ENCODE results near the gene ENPP6. TPM values are rescaled to one million over a fixed set of nuclear protein-coding genes. Genes with fewer than 3 reads are reported as not detected.

Gene ENPP6
- total RNA-seq, 1 experiment from 2014 or later = not detected

- Histone ChIP-seq H3K9me2 (replicated peaks; ENCODE audit: low read length) (no peaks in the 10 kb centered on the region), H3K9ac (ENCODE audit: low read length) (no peak overlapping the region), H2AFZ (ENCODE audit: low read length) (no peak overlapping the region), H3K9me3 (ENCODE audit: low read length) (no peaks in the 10 kb centered on the region), H3K36me3 (ENCODE audit: low read depth, low read length) (no peaks in the 10 kb centered on the region), H4K20me1 (ENCODE audit: low read length) (no peaks in the 10 kb centered on the region), H3K27me3 (ENCODE audit: low read length) (peaks cover 34% of the 10 kb centered on the region; the same call in 1 of the 2 replicates), H3K4me2 (ENCODE audit: low read length) (no peak overlapping the region), H3K4me1 (ENCODE audit: insufficient read depth, low read length) (no peaks in the 10 kb centered on the region), H3F3A (ENCODE audit: low read length, unreplicated experiment) (no peaks in the 10 kb centered on the region), H3K27ac (ENCODE audit: low read length) (no peak overlapping the region), H3K79me2 (ENCODE audit: low read length) (no peaks in the 10 kb centered on the region), H3K4me3 (ENCODE audit: low read length) (no peak overlapping the region)
- intact Hi-C loops (cut with micrococcal nuclease) = no loop called here
- DNase-seq (no peak), ATAC-seq (no peak)
- POLR2A ChIA-PET (ENCODE audit: unreplicated experiment) = no interaction called here
- TF ChIP-seq EZH2phosphoT487 (IDR thresholded peaks at IDR 0.05; ENCODE audit: borderline replicate concordance, low read length) (no peak), EZH2 (IDR thresholded peaks at IDR 0.05; ENCODE audit: low read length, unreplicated experiment) (no peak), CTCF (conservative IDR thresholded peaks at IDR 0.05; ENCODE audit: low read depth, low read length) (no peak)
- CTCF ChIA-PET = no interaction called here
- BruUV-seq (replicated peaks) = no TSS peak
Observed at GRCh38 chr4:184061582-184061981, 156.1 kb downstream of the ENPP6 start.

GRCh38 chr4:184059099-184059498 is 158.6 kb downstream of the ENPP6 start:
- DNase-seq = no peak
- Histone ChIP-seq H3K27ac (ENCODE audit: low read length) (no peak overlapping the region), H2AFZ (ENCODE audit: low read length) (no peak overlapping the region), H3K79me2 (ENCODE audit: low read length) (no peaks in the 10 kb centered on the region), H3K27me3 (ENCODE audit: low read length) (peaks cover 41% of the 10 kb centered on the region), H3K9ac (ENCODE audit: low read length) (no peak overlapping the region), H3K4me1 (ENCODE audit: insufficient read depth, low read length) (no peaks in the 10 kb centered on the region), H3K9me3 (ENCODE audit: low read length) (no peaks in the 10 kb centered on the region), H3K36me3 (ENCODE audit: low read depth, low read length) (no peaks in the 10 kb centered on the region), H3K4me3 (ENCODE audit: low read length) (no peak overlapping the region), H3F3A (ENCODE audit: low read length, unreplicated experiment) (no peaks in the 10 kb centered on the region), H3K9me2 (replicated peaks; ENCODE audit: low read length) (no peaks in the 10 kb centered on the region), H3K4me2 (ENCODE audit: low read length) (no peak overlapping the region), H4K20me1 (ENCODE audit: low read length) (no peaks in the 10 kb centered on the region)
- no peak for ATAC-seq
- ChIA-PET POLR2A (ENCODE audit: unreplicated experiment) (no interaction called here), CTCF (no interaction called here)
- TF ChIP-seq EZH2phosphoT487 (IDR thresholded peaks at IDR 0.05; ENCODE audit: borderline replicate concordance, low read length) (no peak), EZH2 (IDR thresholded peaks at IDR 0.05; ENCODE audit: low read length, unreplicated experiment) (no peak), CTCF (conservative IDR thresholded peaks at IDR 0.05; ENCODE audit: low read depth, low read length) (no peak)
- no TSS peak for BruUV-seq (replicated peaks)
- intact Hi-C loops (cut with micrococcal nuclease) = no loop called here

GRCh38 chr4:184058026-184058425 is 159.6 kb downstream of the ENPP6 start:
- no peaks in the 10 kb centered on the region for H3K36me3 ChIP-seq (ENCODE audit: low read depth, low read length)
- no peaks in the 10 kb centered on the region for H3K4me1 ChIP-seq (ENCODE audit: insufficient read depth, low read length)
- no peak for ATAC-seq
- no peaks in the 10 kb centered on the region for H3K9me2 ChIP-seq (replicated peaks; ENCODE audit: low read length)
- H4K20me1 ChIP-seq (ENCODE audit: low read length) = no peaks in the 10 kb centered on the region
- no peaks in the 10 kb centered on the region for H3K79me2 ChIP-seq (ENCODE audit: low read length)
- no peak overlapping the region for H2AFZ ChIP-seq (ENCODE audit: low read length)
- H3K27ac ChIP-seq (ENCODE audit: low read length) = no peak overlapping the region
- peaks cover 41% of the 10 kb centered on the region for H3K27me3 ChIP-seq (ENCODE audit: low read length)
- no peak overlapping the region for H3K9ac ChIP-seq (ENCODE audit: low read length)
- BruUV-seq (replicated peaks) = no TSS peak
- no peak overlapping the region for H3K4me3 ChIP-seq (ENCODE audit: low read length)
- no peak for DNase-seq
- TF ChIP-seq CTCF (conservative IDR thresholded peaks at IDR 0.05; ENCODE audit: low read depth, low read length) (no peak), EZH2phosphoT487 (IDR thresholded peaks at IDR 0.05; ENCODE audit: borderline replicate concordance, low read length) (no peak), EZH2 (IDR thresholded peaks at IDR 0.05; ENCODE audit: low read length, unreplicated experiment) (no peak)
- no peak overlapping the region for H3K4me2 ChIP-seq (ENCODE audit: low read length)
- POLR2A ChIA-PET (ENCODE audit: unreplicated experiment) = no interaction called here
- H3K9me3 ChIP-seq (ENCODE audit: low read length) = no peaks in the 10 kb centered on the region
- no peaks in the 10 kb centered on the region for H3F3A ChIP-seq (ENCODE audit: low read length, unreplicated experiment)
- CTCF ChIA-PET = no interaction called here
- intact Hi-C loops (cut with micrococcal nuclease) = no loop called here

Data from PC-3 (cell line).